Stimulated activated CD8-positive, alpha-beta memory T cell treated with anti-CD3 and anti-CD28 coated beads, Interleukin-15, amount 100 ng/mL, for 48 hours (primary cell): Measurements from ENCODE around the gene TOR1B.
"Not testable (repeated sequence)": the region's sequence is repeated elsewhere in the genome, so short reads cannot be mapped to it uniquely, and the experiment has no call there.

Experiments
- DNase-seq, 2 donors: peaks; one replicate each; pipeline ENCODE4 v3.0.0-alpha.2; 2020; ENCODE audit warnings: low read depth in 2 of 2

Gene TOR1B, protein sequence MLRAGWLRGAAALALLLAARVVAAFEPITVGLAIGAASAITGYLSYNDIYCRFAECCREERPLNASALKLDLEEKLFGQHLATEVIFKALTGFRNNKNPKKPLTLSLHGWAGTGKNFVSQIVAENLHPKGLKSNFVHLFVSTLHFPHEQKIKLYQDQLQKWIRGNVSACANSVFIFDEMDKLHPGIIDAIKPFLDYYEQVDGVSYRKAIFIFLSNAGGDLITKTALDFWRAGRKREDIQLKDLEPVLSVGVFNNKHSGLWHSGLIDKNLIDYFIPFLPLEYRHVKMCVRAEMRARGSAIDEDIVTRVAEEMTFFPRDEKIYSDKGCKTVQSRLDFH

DNA sequence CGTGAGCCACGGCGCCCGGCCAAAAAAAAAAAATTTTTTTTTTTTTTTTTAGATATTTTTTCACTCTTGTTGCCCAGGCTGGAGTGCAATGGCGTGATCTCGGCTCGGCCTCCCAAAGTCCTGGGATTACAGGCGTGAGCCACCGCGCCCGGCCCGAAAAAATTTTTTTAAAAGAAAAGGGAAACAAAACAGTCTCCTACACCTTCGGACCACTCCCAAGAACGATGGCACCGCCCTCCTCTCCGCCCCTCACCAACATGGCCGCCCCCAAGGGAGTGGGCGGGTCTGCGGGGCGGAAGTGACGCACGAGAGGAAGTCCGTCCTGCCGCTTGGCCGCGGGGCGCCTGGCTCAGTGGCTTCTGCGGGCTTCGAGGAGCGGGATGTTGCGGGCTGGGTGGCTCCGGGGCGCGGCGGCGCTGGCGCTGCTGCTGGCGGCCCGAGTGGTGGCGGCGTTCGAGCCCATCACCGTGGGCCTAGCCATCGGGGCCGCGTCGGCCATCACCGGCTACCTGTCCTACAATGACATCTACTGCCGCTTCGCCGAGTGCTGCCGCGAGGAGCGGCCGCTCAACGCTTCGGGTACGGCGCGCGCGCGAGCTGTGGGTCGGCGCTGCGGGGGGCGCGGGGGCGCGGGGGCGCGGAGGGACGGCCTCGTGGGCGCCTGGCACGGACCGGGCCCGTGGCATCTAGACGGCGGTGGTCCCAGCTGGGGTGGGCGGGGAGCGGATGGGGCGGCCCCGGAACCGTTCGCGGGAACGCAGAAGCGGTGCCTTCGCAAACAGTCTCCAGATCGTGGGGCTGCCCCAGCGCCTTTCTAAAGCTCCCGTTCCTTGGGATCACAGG, at the start of gene TOR1B:
TSS of gene TOR1B (plus strand) at position 352 of the 843 bp plus-strand sequence. CDS start at position 381, 29 bp downstream.
- DNase-seq, result peak; percentile 88 to 90

DNA sequence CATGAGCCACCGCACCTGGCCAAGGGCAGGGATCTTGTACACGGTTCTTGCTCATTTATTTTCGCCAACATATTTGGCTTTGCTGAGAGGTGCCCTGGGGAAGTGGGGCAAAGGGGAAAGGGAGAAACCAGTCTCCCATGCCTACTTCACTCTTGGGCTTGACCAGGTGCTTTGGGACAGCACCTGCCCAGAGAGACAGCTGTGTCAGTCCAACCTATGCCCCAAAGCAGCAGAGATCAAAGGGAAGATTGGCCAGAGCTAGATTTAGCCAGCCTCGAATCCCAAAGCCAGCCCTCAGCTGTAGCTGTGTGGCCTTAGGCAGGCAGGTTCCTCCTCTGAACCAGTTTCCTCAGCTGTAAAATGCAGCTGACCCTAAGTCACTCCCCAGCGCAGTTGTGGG, 47.8 kb upstream of the TOR1B start:
- DNase-seq, result no peak

DNA sequence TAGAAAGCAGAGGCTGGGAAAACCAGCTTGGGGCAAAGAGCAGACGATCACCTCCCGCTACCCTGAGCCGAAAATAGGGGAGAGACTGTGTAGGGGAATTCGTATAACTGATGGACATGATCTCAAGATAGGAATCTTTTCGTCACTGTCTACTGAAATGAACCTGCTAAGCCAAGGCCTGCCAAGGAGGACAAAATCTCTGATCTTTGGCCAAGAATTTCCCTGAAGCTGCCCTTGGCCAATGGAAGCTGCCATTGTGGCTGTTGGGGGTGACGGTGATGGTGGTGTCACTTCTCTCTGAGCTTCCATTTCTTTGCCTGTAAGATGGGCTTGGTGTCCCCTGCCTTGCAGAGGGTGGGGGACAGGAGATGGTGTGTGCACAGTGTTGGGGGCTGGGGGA, 46.8 kb upstream of the TOR1B start:
- no peak for DNase-seq

GRCh38 chr9:129757045-129757444, 45.9 kb upstream of the TOR1B start:
- no peak for DNase-seq

DNA sequence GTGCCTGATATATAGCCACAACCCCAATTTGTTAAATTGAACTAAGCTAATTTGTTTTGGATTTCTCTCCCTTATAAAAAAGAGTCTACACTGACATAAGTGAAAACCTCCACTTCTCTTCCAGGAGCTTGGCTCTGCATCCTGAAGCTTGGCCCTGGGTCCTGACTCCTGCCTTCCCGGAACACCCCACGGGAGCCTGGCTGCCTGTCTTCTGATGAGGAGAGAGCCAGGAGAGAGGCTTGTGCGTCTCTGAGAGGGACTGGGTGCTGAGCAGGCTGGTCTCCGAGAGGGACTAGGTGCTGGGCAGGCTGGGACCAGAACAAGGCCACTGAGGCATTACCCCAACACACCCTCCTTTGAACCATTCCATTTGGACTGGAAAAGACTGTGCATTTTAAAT, 43.7 kb upstream of the TOR1B start:
- no peak for DNase-seq

- DNase-seq, result no peak
These were observed 43.0 kb upstream of the TOR1B start for GRCh38 chr9:129759804-129760502.

DNA sequence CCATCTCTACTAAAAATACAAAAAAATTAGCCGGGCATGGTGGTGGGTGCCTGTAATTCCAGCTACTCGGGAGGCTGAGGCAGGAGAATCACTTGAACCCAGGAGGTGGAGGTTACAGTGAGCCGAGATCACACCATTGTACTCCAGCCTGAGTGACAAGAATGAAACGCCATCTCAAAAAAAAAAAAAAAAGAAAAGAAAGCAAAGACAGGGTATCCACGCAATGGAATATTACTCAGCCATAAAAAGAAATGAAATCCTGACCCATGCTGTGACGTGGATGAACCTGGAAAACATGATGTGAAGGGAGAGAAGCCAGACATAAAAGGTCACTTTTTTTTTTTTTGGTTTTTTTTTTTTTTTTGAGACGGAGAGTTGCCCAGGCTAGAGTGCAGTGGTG, 42.2 kb upstream of the TOR1B start:
- DNase-seq, result not testable (repeated sequence)

GRCh38 chr9:129761293-129761900, 41.6 kb upstream of the TOR1B start:
- DNase-seq, result no peak

- no peak for DNase-seq
These were observed 41.0 kb upstream of the TOR1B start for GRCh38 chr9:129761901-129762369.

DNA sequence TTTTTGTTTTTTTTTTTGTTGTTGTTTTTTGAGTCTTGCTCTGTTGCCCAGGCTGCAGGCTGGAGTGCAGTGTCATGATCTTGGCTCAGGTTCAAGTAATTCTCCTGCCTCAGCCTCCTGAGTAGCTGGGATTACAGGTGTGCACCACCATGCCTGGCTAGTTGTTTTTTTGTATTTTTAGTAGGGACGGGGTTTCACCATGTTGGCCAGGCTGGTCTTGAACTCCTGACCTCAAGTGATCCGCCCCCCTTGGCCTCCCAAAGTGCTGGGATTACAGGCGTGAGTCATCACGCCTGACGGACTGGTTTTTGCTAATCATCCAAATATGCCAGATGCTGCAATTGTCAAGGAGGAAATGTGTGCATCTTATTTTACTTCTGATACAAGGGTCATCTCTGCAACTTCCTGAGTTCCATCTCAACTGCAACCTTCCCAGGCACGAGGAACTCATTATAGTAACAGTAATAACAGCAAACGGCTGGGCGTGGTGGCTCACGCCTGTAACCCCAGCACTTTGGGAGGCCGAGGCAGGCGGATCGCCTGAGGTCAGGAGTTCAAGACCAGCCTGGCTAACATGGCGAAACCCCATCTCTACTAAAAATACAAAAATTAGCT, 40.5 kb upstream of the TOR1B start:
- not testable (repeated sequence) for DNase-seq

DNA sequence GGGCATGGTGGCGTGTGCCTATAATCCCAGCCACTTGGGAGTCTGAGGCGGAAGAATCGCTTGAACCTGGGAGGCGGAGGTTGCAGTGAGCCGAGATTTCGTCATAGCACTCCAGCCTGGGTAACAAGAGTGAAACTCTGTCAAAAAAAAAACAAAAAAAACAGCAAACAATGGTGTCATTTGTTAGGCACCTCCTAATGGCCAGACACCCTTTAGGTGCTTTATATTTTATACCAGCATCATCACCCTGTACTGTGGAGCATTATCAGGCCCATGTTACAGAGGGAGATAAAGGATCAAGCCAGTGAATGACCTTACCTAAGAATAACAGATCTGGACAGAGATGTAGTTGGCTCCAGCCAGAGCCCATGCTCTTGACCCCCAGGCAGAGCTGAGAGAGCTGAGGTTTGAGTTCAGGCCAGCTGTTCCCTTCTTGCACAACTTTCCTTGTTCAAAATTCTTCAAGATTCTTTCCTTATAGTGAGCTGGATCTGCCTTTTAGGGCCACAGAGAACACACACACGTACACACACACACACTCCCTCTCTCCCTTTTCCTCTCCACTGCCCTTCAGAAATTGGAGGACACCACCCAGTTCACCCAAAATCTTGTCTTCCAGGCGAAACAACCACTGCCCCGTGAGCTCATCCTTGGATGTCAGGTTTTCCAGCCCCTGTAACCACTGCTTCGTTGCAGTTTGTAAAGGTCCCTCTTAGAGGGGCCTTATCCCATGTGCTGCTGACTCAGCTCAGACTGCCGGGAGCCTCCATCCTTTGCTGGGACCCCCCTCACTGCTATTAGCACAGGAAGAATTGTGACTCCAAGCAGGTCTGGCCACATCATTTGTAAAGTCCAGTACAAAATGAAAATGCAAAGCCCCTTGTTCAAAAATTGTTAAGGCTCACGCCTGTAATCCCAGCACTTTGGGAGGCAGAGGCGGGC, 39.7 kb upstream of the TOR1B start:
- DNase-seq, result no peak

DNA sequence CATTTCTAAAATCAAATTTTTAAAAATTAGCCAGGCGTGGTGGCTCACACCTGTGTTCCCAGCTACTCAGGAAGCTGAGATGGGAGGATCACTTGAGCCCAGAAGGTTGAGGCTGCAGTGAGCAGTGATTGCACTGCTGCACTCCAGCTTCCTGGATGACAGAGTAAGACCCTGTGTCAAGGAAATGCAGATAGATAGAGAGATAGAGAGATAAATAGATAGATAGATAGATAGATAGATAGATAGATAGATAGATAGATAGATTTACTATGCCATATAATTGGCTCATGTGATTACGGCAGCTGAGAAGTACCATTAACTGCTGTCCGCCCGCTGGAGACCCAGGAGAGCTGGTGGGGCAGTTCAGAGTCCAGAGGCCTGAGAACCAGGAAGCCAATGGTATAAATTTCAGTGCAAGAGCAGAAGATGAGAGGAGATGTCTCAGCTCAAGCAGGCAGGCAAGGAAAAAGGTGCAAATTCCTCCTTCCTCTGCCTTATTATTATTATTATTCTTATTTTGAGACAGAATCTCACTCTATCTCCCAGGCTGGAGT, 37.1 kb upstream of the TOR1B start:
- DNase-seq, result no peak

DNA sequence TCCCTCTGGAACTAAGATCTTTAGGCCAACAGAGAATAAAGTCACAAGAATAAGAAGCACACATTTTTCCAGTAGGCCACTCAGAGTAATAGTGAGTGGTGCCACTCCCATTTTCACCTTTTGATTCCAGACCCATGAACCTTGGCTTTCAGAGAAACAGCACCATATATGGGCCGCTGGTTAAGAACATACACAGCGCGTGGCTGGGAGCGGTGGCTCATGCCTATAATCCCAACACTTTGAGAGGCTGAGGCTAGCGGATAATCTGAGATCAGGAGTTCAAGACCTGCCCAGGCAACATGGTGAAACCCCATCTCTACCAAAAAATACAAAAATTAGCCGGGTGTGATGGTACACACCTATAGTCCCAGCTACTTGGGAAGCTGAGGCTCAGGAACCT, 34.5 kb upstream of the TOR1B start:
- no peak for DNase-seq

DNA sequence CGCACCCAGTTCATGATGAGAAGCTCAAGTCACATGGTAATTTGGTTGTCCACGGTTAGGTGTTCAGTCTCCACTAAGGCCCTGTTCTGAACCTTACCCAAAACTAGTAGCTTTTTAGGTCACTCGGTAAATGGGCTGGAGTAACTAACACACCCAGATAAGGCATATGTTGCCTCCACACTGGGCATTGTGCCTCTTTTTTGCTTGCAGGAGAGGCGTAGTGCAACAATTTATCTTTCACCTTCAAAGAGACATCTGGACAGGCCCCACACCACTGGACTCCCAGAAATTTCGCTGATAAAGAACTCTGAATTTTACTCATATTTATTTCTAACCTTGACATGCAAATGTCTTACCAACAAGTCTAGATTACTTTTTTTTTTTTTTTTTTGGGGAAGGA, 33.3 kb upstream of the TOR1B start:
- DNase-seq, result no peak

- no peak for DNase-seq
These were observed 32.2 kb upstream of the TOR1B start for GRCh38 chr9:129770741-129771140.

DNA sequence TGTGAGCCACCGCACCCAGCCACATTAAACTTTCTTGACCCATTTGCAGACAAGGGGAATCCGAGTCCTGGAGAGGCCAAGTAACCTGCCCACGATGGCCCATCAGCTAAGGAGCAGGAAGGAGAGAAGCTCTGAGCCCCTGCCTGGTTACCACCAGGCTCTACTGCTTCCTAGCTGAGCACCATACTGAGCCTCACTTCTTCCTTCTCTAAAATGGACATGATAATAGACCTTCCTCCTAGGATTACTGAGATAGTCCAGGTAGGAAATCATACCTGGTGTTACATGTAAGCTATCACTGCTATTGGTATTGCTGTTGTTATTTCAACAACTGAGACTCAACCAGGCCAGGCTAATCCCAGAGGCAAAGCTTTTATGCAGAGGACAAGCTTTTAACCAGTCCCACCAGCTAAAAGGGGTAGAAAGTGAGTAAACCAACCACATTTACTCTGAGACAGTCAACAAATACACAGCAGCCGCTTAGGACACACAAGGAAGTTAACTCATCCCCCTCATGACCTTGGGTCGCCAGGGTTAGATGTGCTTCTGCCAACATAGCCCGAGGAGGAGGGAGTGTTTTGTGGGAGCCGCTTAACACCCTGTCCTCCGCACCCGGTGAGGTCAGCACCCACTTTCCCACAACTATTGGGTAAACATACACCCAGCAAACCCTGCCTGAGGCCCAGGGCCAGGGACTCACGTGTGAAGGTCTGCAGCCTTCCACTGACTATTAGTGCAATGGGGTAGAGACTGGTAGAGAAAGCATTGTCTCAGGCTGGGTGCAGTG, 29.5 kb upstream of the TOR1B start:
- DNase-seq, result no peak

DNA sequence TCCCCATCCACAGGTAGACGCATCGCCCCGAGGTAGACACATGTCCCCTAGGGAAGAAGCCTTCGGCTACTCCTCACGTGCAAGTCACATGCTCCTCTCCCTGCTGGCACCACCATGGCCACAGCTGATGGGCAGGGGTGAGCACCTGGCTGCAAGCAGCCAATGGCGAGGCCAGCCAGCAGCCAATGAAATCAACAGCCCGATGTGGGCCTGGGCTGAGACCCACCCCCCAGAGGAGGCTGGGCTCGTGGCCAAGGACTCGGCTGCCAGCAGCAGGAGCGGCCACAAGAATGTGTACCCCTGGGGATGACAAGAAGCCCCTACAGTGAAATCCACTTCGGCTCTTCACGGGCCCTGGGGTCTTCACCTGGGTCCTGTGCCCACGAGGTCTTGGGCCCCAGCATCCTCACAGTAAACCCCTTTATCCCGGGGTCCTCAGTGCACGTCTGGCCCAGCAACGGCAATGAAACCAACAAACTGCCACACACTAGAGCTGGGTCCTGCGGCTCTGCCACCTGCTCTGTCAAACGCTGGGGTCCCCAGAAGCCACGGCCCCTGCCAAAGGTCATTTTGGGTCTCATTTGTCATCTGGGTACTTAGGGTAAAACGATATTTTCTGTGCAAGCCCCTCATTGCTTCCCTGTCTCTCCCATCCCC, 28.1 kb upstream of the TOR1B start:
- no peak for DNase-seq

GRCh38 chr9:129775448-129775798, 27.6 kb upstream of the TOR1B start:
- DNase-seq, result no peak

- DNase-seq, result not testable (repeated sequence)
These were observed 26.9 kb upstream of the TOR1B start for GRCh38 chr9:129776096-129776495.
